NCI-H82 treated with DMSO at 0.1 percent for 48 hours (cell line): Measurements from ENCODE around the gene SLC15A2.
A peak's percentile ranks its signal among the peaks of the same experiment; 100 is the strongest.
"Not testable (repeated sequence)": the region's sequence is repeated elsewhere in the genome, so short reads cannot be mapped to it uniquely, and the experiment has no call there.

Experiments used
- DNase-seq: peaks from one replicate; lab custom pipeline; 2025; ENCODE audit not compliant: unreplicated experiment; lab: John Stamatoyannopoulos, UW

Gene SLC15A2, protein sequence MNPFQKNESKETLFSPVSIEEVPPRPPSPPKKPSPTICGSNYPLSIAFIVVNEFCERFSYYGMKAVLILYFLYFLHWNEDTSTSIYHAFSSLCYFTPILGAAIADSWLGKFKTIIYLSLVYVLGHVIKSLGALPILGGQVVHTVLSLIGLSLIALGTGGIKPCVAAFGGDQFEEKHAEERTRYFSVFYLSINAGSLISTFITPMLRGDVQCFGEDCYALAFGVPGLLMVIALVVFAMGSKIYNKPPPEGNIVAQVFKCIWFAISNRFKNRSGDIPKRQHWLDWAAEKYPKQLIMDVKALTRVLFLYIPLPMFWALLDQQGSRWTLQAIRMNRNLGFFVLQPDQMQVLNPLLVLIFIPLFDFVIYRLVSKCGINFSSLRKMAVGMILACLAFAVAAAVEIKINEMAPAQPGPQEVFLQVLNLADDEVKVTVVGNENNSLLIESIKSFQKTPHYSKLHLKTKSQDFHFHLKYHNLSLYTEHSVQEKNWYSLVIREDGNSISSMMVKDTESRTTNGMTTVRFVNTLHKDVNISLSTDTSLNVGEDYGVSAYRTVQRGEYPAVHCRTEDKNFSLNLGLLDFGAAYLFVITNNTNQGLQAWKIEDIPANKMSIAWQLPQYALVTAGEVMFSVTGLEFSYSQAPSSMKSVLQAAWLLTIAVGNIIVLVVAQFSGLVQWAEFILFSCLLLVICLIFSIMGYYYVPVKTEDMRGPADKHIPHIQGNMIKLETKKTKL

DNA sequence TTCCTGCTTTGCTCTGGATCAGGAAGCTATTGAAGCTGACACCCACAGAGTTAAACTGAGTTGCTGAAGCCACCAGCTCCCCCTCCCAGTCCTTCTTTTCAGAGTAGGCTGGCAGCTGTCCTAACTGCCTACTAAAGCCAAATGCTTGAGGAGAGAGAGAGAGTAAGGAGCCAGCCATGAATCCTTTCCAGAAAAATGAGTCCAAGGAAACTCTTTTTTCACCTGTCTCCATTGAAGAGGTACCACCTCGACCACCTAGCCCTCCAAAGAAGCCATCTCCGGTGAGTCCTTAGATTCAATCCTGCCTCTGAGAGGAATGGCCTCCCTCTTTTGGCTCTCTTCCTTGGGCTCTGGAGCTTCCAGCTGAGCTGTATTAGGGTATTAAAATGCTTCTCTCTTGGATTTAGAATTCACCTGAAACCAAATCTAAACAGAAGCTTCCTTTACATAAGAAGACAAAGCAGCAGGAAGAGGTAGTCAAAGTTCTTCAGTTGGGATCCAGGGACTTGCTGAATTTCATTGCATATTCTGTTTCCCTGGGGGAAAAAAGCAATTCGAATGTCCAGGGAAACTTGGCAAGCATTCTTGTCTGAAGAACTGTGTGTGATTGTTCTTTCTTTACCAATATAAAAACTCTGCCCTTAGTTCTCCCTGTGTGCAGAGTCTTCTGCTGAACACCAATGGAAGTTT lies at the start of gene SLC15A2:
TSS of gene SLC15A2 (plus strand) at position 101 of the 690 bp plus-strand sequence. CDS start at position 177, 76 bp downstream.
- no peak for DNase-seq

DNA sequence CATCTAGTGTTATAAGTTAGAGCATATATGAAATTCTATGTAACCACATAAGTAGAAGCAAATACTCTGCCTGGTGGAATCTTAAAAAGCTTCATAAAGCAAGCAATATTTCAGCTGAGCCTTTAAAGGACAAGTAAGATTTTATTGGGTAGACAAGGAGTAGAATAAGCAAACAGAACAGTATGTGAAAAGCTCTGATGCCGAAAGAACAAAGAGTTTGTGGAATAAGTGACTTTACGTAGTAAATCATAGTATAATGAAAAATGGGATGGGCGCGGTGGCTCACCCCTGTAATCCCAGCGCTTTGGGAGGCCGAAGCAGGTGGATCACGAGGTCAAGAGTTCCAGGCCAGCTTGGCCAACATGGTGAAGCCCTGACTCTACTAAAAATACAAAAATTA lies 49.3 kb upstream of the SLC15A2 start:
- no peak for DNase-seq

DNA sequence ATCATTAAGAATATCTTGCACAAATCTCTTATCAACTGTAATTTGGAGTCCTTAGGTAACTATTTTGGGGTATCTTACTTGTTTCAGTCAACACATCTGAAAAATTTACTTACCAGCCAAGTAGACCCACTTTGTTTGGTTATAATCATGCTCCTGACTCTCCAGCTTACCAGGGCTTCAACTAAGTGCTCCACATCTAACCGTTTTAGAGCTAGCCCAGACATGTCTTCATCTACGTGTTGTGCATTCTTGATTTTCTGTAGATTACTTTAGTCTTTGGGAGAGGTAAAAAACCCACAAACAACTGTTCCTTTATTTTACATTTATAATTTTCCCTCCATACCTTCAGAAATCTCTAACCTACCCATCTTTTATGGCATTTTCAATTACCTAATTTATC lies 41.9 kb upstream of the SLC15A2 start:
- DNase-seq, result no peak

DNA sequence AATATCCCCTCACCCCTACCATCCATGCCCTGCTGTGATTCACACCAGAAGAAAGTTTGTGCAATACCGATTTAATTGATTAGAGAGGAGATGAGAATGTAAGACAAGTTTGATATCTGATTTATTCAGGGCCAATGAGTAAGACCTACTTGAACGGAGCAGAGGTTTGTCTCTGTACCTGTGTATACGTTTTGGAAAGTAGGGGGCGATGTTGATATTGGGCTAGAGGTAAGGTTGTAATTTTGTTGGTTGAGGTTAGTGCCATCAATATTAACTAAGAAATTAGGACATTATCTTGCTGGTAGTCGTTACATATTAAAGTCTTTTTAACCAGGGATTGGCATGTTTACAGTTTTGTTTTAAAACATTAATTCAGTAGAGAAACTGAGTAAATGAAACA lies 38.6 kb upstream of the SLC15A2 start:
- DNase-seq, result peak; percentile 25

DNA sequence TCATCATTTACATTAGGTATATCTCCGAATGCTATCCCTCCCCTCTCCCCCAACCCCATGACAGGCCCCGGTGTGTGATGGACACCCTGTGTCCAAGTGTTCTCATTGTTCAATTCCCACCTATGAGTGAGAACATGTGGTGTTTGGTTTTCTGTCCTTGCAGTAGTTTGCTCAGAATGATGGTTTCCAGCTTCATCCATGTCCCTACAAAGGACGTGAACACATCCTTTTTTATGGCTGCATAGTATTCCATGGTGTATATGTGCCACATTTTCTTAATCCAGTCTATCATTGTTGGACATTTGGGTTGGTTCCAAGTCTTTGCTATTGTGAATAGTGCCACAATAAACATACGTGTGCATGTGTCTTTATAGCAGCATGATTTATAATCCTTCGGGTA lies 36.4 kb upstream of the SLC15A2 start:
- DNase-seq, result not testable (repeated sequence)

DNA sequence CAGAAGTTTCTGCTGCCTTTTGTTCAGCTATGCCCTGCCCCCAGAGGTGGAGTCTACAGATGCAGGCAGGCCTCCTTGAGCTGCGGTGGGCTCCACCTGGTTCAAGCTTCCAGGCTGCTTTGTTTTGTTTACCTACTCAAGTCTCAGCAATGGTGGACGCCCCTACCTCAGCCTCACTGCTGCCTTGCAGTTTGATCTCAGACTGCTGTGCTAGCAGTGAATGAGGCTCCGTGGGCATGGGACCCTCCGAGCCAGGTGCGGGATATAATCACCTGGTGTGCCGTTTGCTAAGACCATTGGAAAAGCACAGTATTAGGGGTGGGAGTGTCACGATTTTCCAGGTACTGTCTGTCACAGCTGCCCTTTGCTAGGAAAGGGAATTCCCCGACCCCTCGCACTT lies 31.0 kb upstream of the SLC15A2 start:
- not testable (repeated sequence) for DNase-seq

DNA sequence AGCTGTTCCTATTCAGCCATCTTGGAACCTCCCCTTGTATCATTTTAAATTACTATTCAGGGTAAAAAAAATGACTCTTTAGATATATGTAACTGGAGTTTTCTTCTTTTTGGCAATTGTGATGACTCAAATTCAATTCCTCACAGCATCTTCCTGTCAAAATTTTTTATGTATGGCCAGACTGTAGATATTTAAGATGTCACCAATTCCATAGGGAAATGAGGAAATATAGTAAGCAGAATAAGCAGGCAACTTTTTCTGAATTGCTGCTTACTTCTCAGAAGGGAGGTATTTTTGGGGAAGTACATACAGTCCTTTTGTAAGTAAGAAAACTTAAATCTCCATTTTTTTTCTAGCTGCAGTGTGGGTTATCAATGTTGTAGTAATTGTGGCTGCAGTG lies 30.4 kb upstream of the SLC15A2 start:
- no peak for DNase-seq

DNA sequence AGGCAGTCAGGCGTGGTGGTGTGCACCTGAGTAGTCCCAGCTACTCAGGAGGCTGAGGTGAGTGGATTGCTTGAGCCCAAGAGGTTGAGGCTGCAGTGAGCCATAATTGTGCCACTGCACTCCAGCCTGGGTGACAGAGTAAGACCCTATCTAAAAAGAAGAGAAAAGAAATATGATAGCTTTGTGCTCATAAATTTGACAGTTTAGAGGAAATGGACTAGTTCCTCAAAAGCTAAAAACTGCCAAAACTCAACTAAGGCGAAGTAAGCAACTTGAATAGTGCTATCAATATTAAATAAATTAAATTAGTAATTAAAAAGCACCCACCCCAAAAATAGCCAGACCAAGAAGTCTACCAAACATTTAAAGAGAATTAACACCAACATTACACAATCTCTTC lies 24.5 kb upstream of the SLC15A2 start:
- DNase-seq, result no peak

DNA sequence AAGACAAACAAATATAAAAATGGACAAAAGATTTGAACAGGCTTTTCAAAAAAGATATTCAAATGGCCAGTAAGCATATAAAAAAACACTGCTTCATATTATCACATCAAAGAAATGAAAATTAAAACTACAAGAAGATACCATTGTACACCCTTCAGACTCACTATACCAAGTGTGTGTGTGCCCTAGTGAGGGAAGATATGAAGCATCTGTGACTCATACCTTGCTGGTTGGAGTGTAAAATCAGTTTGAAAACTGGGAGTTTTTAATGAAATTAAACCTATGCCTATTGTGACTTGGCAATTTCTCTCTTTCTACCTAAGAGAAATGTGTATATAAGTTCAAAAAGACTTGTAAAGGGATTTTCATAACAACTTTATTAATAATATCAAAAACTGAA lies 23.5 kb upstream of the SLC15A2 start:
- no peak for DNase-seq

DNA sequence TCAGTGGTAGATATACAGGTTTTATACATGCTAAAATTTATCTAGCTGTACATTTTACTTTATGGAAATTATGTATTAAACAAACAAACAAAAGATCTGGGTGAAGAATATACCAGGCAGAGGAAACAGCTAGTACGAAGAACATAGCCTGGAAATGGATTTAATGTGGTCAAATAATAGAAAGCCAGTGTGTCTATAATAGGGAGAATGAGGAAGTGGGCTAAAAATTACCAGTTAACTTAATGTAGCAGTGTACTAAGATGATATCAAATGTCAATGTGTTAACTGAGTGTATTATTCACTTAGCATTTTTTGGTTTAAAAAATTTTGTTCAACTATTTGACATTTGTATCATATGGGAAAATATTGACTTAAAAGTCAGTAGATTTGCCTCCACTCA lies 22.8 kb upstream of the SLC15A2 start:
- DNase-seq, result no peak

DNA sequence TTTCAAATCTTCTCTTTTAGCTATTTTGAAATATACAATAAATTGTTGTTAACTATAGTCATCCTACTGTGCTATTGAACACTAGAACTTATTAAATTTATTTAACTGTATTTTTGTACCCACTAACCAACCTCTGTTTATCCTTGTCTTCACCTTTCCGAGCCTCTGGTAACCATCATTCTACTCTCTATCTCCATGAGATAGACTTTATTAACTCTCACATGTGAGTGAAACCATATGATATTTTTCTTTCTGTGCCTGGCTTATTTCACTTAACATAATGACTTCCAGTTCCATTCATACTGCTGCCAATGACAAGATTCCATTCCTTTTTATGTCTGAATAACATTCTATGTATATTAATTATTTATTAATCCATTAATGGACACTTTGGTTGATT lies 15.8 kb upstream of the SLC15A2 start:
- no peak for DNase-seq

DNA sequence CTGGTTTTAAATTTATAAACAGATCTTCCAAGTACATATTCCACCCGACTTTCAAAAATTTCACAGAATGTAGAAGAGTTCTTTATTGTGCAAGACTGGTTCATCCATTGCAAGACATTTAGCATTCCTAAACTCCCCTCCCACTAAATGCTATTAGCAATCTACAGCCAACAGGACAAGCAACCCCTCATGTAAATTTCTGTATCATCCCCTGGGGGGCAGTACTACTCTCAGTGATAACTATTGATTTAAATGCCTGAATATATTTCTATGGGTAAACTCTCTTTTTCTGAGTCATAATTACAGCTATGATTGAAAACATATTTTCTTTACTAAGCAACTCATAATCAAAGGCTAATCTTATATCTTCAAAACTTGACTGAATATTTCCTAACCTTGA lies 10.7 kb upstream of the SLC15A2 start:
- peak; percentile 11 for DNase-seq

DNA sequence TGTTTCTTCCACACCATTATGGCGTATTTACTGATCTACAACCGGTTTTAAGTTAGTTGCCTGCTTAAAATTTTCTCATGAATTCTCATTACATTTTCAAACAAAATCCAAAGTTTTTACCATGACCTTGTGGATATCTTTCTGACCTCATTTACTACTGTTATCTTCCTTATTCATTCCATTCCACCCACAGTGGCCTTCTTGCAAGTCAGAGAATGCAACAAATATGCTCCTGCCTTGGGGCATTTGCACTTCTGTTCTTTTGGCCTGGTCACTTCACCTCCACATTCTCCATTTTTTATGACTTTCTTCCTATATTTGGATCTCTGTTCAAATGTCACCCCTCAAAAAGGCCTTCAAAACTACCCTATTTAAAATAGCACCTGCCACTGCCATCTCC lies 8.8 kb upstream of the SLC15A2 start:
- DNase-seq, result no peak

DNA sequence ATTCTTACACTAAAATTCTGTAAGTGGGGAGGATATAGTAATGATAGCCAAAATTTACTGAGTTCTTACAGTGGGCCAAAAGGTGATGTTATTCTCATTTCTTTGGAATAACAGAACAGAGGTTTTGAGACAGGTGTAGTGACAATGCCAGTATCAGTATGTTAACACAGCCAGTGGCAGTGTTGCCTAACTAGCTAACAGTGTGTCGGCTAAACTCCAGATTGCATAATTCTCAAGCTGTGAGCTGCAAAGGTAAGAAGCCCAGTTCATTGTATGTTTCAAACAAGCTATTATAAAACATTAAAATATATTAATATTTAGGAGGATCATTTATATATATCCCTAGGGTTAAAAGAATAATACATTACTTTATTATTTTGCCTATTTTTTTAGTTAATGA lies 920 bp downstream of the SLC15A2 start:
- DNase-seq, result no peak

DNA sequence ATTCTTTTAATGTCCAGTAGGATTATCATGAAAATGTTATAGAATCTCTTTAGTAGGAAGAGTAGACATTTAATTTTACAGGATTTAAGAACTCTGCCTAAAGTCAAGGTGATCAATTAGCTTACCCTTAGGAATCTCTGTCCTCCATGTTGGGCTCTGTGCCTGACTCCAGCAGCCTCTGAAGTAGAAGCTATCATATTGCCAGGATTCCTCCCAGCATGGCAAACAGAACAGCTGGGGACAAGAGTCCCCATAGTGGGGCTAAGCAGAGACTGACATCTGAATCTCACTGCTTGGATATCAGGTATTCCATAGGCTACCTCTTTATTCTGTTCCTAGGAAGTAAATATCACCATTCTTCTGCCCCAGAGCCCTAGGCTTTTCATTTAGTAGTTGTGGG lies 1.5 kb downstream of the SLC15A2 start:
- no peak for DNase-seq

DNA sequence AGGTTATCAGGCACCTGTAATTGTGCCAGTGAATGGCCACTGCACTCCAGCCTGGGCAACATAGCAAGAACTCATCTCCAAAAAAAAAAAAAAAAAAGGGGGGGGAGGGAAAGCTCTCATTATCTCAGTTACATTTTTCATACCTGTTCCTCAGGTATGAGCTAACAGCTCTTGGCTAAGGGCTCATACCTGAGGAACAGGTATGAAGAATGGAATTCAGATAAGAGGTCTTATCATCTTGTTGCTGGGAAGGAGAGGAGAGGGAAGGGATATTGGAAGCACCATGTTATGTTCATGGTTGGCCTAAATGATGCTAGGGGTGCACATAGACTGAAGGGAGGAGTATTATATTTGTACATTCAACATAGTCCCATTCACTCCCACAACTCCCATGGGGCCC lies 2.6 kb downstream of the SLC15A2 start:
- no peak for DNase-seq

DNA sequence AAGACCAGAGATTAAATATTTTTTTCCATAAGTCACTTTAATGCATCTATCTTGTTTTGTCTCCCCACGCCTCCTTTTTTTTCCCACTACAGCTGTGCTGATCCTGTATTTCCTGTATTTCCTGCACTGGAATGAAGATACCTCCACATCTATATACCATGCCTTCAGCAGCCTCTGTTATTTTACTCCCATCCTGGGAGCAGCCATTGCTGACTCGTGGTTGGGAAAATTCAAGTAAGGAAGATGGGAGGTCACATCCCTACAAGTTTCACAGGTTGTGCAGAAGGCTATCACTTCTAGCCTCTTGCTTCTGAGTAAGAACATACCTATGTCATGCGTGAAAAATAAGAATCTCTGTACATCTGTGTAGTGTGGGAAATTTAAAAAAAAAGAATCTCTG lies 3.1 kb downstream of the SLC15A2 start:
- no peak for DNase-seq

DNA sequence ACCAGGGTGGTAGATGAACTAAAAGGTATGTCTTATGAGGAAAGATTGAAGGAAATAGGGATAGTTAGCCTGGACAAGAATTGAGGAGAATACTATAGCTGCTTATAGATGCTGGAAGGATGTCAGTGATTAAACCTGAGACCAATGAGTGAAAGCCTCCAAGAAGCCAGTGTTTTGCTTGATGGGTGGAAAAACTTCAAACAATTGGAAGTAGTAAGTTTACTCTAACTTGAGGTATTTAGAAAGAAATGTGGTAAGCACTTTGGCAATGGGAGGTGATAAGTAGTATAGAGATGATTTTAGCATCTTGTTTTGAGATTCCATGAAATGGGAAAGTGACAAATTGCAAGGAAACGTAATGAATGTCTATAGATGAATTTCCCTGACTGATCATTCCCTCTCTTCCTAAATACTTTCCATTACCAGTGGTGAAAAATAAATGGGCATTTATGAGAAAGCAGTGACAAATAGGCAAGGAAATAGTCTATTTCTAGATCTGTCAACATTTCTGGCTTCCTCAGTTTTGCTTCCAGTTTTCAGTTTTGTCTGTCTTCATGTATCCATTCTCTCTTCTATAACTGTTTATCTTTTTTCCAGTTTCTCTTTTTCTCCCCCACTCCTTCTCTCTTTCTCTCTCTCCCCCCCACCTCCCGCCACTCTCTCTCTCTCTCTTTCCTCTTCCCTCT lies 19.2 kb downstream of the SLC15A2 start:
- DNase-seq, result no peak

DNA sequence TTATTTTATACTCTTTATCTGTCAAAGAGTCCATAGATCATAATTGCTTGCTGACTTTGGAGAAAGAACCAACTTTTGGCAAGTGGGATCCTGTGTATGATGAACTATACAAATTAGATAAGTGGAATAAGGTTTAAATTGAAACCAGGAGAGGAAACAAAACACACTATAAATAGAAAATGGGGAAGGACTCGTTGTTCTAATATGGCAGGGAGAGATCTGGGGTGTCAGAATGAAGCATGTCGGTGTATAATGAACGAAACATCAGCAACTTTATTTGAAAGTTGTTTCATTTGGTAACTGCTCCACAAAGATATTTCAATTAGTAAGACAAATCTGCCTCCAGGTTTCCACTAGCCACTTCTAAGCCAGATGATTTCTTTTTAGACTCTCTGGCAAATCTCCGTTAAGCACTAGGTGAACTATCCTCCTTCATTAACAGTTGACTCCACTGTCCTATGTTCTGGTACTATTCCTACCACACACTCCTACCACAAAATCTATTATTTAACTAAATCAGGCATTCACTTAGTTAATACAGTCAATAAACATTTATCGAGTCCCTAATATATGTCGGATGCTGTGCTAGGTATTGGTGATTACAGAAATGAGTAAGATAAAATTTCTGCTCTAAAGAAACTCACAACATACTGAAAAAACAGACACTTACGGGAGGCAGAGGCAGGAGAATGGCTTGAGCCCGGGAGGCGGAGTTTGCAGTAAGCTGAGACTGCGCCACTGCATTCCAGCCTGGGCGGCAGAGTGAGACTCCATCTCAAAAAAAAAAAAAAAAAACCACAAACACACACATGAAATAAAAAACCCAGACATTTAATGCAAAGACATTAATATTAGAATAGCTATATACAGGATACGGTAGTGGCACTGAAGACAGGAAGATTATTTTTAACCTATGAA lies 20.1 kb downstream of the SLC15A2 start:
- DNase-seq, result no peak

DNA sequence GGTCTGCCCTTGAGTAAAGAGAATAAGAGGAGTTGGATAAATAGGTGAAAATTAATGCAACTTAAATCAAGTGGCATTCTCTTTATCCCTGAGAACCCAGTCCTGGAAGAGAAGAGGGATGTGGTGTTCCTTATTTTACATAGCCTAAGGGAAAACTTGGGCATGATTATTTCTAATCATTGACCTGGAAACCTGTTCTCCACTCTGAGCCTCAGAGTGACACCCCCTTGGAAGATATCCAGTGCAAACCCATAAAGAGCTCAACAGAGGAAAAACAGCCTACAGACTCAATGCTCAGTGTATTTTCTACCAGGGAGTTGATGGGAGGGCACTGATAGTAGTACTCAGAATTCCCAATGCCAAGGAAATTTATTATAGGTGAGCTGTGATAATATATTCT lies 22.0 kb downstream of the SLC15A2 start:
- DNase-seq, result no peak
